HEK293 (cell line): Measurements from ENCODE around the gene CACUL1.

ENCODE experiments used
- CTCF ChIA-PET: fragments of 350-600 bp; formaldehyde crosslinking; extraction: SDS; loops from one replicate; lab custom pipeline; 2021; ENCODE audit warnings: antibody characterized with exemption; lab: Yijun Ruan, JAX
- POLR2A ChIA-PET: fragments of 300-600 bp; formaldehyde crosslinking; extraction: SDS; loops from one replicate; lab custom pipeline; 2020; ENCODE audit warnings: antibody characterized with exemption, inconsistent platforms; lab: Yijun Ruan, JAX
- H3K27ac ChIP-seq: fragments of 200-500 bp; sonication (Bioruptor generic); 2 replicates; pipeline ENCODE4 v1.5.1; 2014; ENCODE audit warnings: low read depth, low read length, control low read depth, inconsistent platforms; ENCODE audit errors: extremely low read depth
- H3K36me3 ChIP-seq, 2 experiments: fragments of 200-500 bp in 1 of 2; sonication (Bioruptor generic) in 1 of 2; 1 replicate in 1 of 2; 2 replicates in 1 of 2; pipeline ENCODE4 v1.5.1; 2014 to 2017; ENCODE audit warnings: inconsistent platforms in 2 of 2, low read length in 2 of 2; ENCODE audit not compliant: control insufficient read depth in 2 of 2, insufficient read depth in 1 of 2
- H3K4me1 ChIP-seq: fragments of 200-500 bp; sonication (Bioruptor generic); 2 replicates; pipeline ENCODE4 v1.5.1; 2014; ENCODE audit warnings: mild to moderate bottlenecking, low read length, inconsistent platforms; ENCODE audit not compliant: control insufficient read depth, insufficient read depth
- H3K4me3 ChIP-seq: 2 replicates; pipeline ENCODE4 v1.5.1; 2011; ENCODE audit warnings: low read depth, mild to moderate bottlenecking, control low read depth, low read length, moderate library complexity
- H3K9me3 ChIP-seq: fragments of 200-500 bp; sonication (Bioruptor generic); 2 replicates; pipeline ENCODE4 v1.5.1; 2014; ENCODE audit warnings: low read depth, low read length, inconsistent platforms; ENCODE audit not compliant: control insufficient read depth, insufficient read depth
- BCL11B ChIP-seq: fragments of 450-650 bp; formaldehyde crosslinking; IDR thresholded peaks from 2 replicates; pipeline ENCODE4 v1.5.1; 2016; ENCODE audit warnings: low read depth, missing biosample characterization, missing genetic modification characterization
- GFI1B ChIP-seq: fragments of 450-650 bp; formaldehyde crosslinking; IDR thresholded peaks from 2 replicates; pipeline ENCODE4 v1.5.1; 2016; ENCODE audit warnings: missing biosample characterization, missing genetic modification characterization
- INSM2 ChIP-seq: fragments of 450-650 bp; formaldehyde crosslinking; IDR thresholded peaks from 2 replicates; pipeline ENCODE4 v1.5.1; 2016; ENCODE audit warnings: missing biosample characterization, missing genetic modification characterization
- KLF9 ChIP-seq: fragments of 450-650 bp; formaldehyde crosslinking; IDR thresholded peaks from 2 replicates; pipeline ENCODE4 v1.5.1; 2016; ENCODE audit warnings: missing biosample characterization, missing genetic modification characterization, low read depth
- REPIN1 ChIP-seq: fragments of 450-650 bp; formaldehyde crosslinking; IDR thresholded peaks from 2 replicates; pipeline ENCODE4 v1.5.1; 2017; ENCODE audit warnings: missing biosample characterization, missing genetic modification characterization, low read depth
- WT1 ChIP-seq: fragments of 450-650 bp; formaldehyde crosslinking; IDR thresholded peaks from 2 replicates; pipeline ENCODE4 v1.5.1; 2016; ENCODE audit warnings: missing biosample characterization, missing genetic modification characterization
- ZBTB1 ChIP-seq: fragments of 450-650 bp; formaldehyde crosslinking; IDR thresholded peaks from 2 replicates; pipeline ENCODE4 v1.5.1; 2016; ENCODE audit warnings: missing biosample characterization, missing genetic modification characterization
- ZFP41 ChIP-seq: fragments of 450-650 bp; formaldehyde crosslinking; IDR thresholded peaks from 2 replicates; pipeline ENCODE4 v1.5.1; 2016; ENCODE audit warnings: missing biosample characterization, missing genetic modification characterization, borderline replicate concordance
- ZNF10 ChIP-seq: fragments of 450-650 bp; formaldehyde crosslinking; IDR thresholded peaks from 2 replicates; pipeline ENCODE4 v1.5.1; 2017; ENCODE audit warnings: missing biosample characterization, missing genetic modification characterization
- ZNF169 ChIP-seq: fragments of 450-650 bp; formaldehyde crosslinking; IDR thresholded peaks from 2 replicates; pipeline ENCODE4 v1.5.1; 2016; ENCODE audit warnings: missing biosample characterization, missing genetic modification characterization
- ZNF175 ChIP-seq: fragments of 450-650 bp; formaldehyde crosslinking; IDR thresholded peaks from 2 replicates; pipeline ENCODE4 v1.5.1; 2016; ENCODE audit warnings: missing biosample characterization, missing genetic modification characterization
- ZNF202 ChIP-seq: fragments of 450-650 bp; formaldehyde crosslinking; IDR thresholded peaks from 2 replicates; pipeline ENCODE4 v1.5.1; 2016; ENCODE audit warnings: missing biosample characterization, missing genetic modification characterization, borderline replicate concordance
- ZNF239 ChIP-seq: fragments of 450-650 bp; formaldehyde crosslinking; IDR thresholded peaks from 2 replicates; pipeline ENCODE4 v1.5.1; 2016; ENCODE audit warnings: missing biosample characterization, missing genetic modification characterization
- ZNF24 ChIP-seq: fragments of 450-650 bp; formaldehyde crosslinking; IDR thresholded peaks from 2 replicates; pipeline ENCODE4 v1.5.1; 2016; ENCODE audit warnings: missing biosample characterization, missing genetic modification characterization
- ZNF274 ChIP-seq, 2 experiments: fragments of 200-500 bp in 1 of 2; fragments of 450-650 bp in 1 of 2; sonication (Bioruptor generic) in 1 of 2; formaldehyde crosslinking in 1 of 2; IDR thresholded peaks; 2 replicates each; pipeline versions ENCODE4 v1.5.1 to v1.6.1; 2014 to 2016; ENCODE audit warnings: borderline replicate concordance in 1 of 2, inconsistent platforms in 1 of 2, low read length in 1 of 2, missing biosample characterization in 1 of 2, missing genetic modification characterization in 1 of 2
- ZNF302 ChIP-seq: fragments of 450-650 bp; formaldehyde crosslinking; IDR thresholded peaks from 2 replicates; pipeline ENCODE4 v1.5.1; 2016; ENCODE audit warnings: missing biosample characterization, missing genetic modification characterization, low read depth
- ZNF335 ChIP-seq: fragments of 450-650 bp; formaldehyde crosslinking; conservative IDR thresholded peaks from 2 replicates; pipeline ENCODE4 v1.5.1; 2016; ENCODE audit warnings: missing biosample characterization, missing genetic modification characterization
- ZNF362 ChIP-seq: fragments of 450-650 bp; formaldehyde crosslinking; IDR thresholded peaks from 2 replicates; pipeline ENCODE4 v1.5.1; 2016; ENCODE audit warnings: missing biosample characterization, missing genetic modification characterization
- ZNF416 ChIP-seq: fragments of 450-650 bp; formaldehyde crosslinking; IDR thresholded peaks from 2 replicates; pipeline ENCODE4 v1.5.1; 2016; ENCODE audit warnings: missing biosample characterization, missing genetic modification characterization
- ZNF423 ChIP-seq: fragments of 450-650 bp; formaldehyde crosslinking; IDR thresholded peaks from 2 replicates; pipeline ENCODE4 v1.5.1; 2016; ENCODE audit warnings: missing biosample characterization, missing genetic modification characterization
- ZNF501 ChIP-seq: fragments of 450-650 bp; formaldehyde crosslinking; IDR thresholded peaks from 2 replicates; pipeline ENCODE4 v1.5.1; 2016; ENCODE audit warnings: missing biosample characterization, missing genetic modification characterization
- ZNF549 ChIP-seq: fragments of 450-650 bp; IDR thresholded peaks from 2 replicates; pipeline ENCODE4 v1.5.1; 2018; ENCODE audit warnings: missing biosample characterization, missing genetic modification characterization, mild to moderate bottlenecking, inconsistent platforms, moderate library complexity
- ZNF596 ChIP-seq: fragments of 450-650 bp; IDR thresholded peaks from 2 replicates; pipeline ENCODE4 v1.5.0; 2018; ENCODE audit warnings: missing biosample characterization, mild to moderate bottlenecking, missing genetic modification characterization, moderate library complexity
- ZNF654 ChIP-seq: fragments of 450-650 bp; formaldehyde crosslinking; IDR thresholded peaks from 2 replicates; pipeline ENCODE4 v1.5.1; 2016; ENCODE audit warnings: low read depth, missing biosample characterization, missing genetic modification characterization
- ZNF664 ChIP-seq: fragments of 450-650 bp; formaldehyde crosslinking; IDR thresholded peaks from 2 replicates; pipeline ENCODE4 v1.5.1; 2016; ENCODE audit warnings: missing biosample characterization, missing genetic modification characterization
- ZNF776 ChIP-seq: fragments of 450-650 bp; formaldehyde crosslinking; IDR thresholded peaks from 2 replicates; pipeline ENCODE4 v1.5.0; 2017; ENCODE audit warnings: missing biosample characterization, missing genetic modification characterization, borderline replicate concordance
- ZNF837 ChIP-seq: fragments of 450-650 bp; formaldehyde crosslinking; IDR thresholded peaks from 2 replicates; pipeline ENCODE4 v1.5.1; 2016; ENCODE audit warnings: missing biosample characterization, missing genetic modification characterization
- ZSCAN23 ChIP-seq: fragments of 450-650 bp; formaldehyde crosslinking; IDR thresholded peaks from 2 replicates; pipeline ENCODE4 v1.5.1; 2016; ENCODE audit warnings: missing biosample characterization, missing genetic modification characterization
- TF ChIP-seq, protein P1 (sequence below): fragments of 450-650 bp; formaldehyde crosslinking; IDR thresholded peaks from 2 replicates; pipeline ENCODE4 v1.5.1; 2016; ENCODE audit warnings: missing biosample characterization, missing genetic modification characterization
- TF ChIP-seq, protein P2 (sequence below): fragments of 450-650 bp; IDR thresholded peaks from 2 replicates; pipeline ENCODE4 v1.5.1; 2018; ENCODE audit warnings: missing biosample characterization, missing genetic modification characterization

The CACUL1 gene

DNA sequence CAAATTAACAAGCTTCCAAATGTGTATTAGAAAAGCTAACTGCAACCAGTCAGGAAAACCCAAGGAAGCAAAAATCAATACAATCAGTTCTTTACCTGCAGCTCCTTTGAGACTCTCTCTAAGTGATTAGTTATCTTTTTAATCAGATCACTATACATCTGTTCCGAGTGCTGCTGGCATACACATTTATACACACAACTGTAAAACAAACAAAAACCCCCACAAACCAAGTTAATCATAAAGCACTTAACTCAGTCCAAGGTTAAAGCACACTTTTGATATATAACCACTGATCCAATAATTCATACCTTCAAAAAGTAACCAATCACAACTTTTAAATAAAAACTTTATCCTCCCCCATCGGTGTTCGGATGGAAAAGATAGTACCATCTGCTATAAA lies 25.6 kb downstream of the CACUL1 start:
- CTCF ChIA-PET = interaction anchor here (0.5 to 1.2 kb wide), 3 partner anchors 8 to 485 kb away, joined by 3 to 5 read pairs (median 5); no protein-coding TSS in a partner anchor
- Histone ChIP-seq H3K4me1 (peaks cover 46% of the 10 kb centered on the region), H3K4me3 (no peak overlapping the region)
- TF ChIP-seq WT1 (tag by site-specific recombination) (0 out of 2 replicates have a peak, but pooled peaks have one; percentile 44), ZBTB1 (tag by site-specific recombination) (no peak)
- TF ChIP-seq, all 188 proteins: peak for 1
- POLR2A ChIA-PET = no interaction called here
- H3K27ac ChIP-seq = no peak overlapping the region
- no peaks in the 10 kb centered on the region for H3K9me3 ChIP-seq
- no peaks in the 10 kb centered on the region; a peak in 1 of 3 replicates for H3K36me3 ChIP-seq

DNA sequence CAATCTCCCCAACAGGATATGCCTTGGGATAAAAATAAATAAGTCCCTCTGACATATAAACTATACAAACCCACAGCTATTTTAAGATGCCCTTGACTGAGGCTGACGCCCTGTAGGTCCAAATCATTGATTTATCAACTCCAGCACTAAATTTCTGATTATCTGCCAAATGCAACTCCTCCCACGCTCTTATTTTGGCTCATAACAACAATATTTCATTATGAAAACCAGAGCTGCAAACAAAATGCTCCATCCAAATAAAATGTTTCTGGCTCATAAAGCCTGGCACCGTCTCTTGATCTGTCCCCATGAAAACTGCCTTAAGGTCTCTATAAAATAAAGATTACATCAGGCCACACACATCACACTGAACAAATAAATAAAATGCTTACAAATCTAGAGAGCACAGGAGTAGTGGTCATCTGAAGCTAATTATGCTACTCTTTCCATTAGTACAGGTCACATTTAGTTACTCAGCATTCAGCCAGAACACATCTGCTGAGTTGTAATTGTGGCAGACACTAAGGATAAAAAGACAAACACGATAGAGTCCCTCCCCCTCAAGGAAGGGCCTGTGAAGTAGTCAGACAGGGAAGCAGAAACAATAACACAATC lies 28.8 kb downstream of the CACUL1 start:
- ChIA-PET POLR2A (interaction anchor here (1.1 kb wide), 1 partner anchor 28 kb away, joined by 3 read pairs; no protein-coding TSS in a partner anchor), CTCF (interaction anchor here (1.5 to 2.1 kb wide), 2 partner anchors 157 to 158 kb away, joined by 7 to 17 read pairs; no protein-coding TSS in a partner anchor)
- Histone ChIP-seq H3K27ac (no peak overlapping the region), H3K4me3 (no peak overlapping the region), H3K4me1 (peaks cover 29% of the 10 kb centered on the region), H3K36me3 (no peaks in the 10 kb centered on the region; a peak in 1 of 3 replicates), H3K9me3 (no peaks in the 10 kb centered on the region)
- TF ChIP-seq ZNF596 (0 out of 2 replicates have a peak, but pooled peaks have one; percentile 11), GFI1B (0 out of 2 replicates have a peak, but pooled peaks have one; percentile 16), ZNF501 (tag by site-specific recombination) (no peak), ZNF416 (tag by site-specific recombination) (no peak), ZNF239 (tag by site-specific recombination) (no peak), INSM2 (tag by site-specific recombination) (peak; percentile 58), ZNF24 (tag by site-specific recombination) (no peak), ZNF362 (tag by site-specific recombination) (no peak), ZNF664 (tag by site-specific recombination) (no peak), ZNF423 (tag by site-specific recombination) (no peak), ZNF175 (tag by site-specific recombination) (no peak), ZFP41 (tag by site-specific recombination) (no peak), ZNF302 (tag by site-specific recombination) (no peak), ZNF202 (tag by site-specific recombination) (no peak), ZNF274 (IDR thresholded peaks at IDR 0.05; ENCODE audit: low read length) (no peak), ZNF274 (tag by site-specific recombination; IDR thresholded peaks at IDR 0.05; ENCODE audit: borderline replicate concordance) (no peak), KLF9 (tag by site-specific recombination) (0 out of 2 replicates have a peak, but pooled peaks have one; percentile 16), ZNF654 (tag by site-specific recombination) (no peak), ZNF776 (tag by site-specific recombination) (no peak), BCL11B (tag by site-specific recombination) (no peak), REPIN1 (tag by site-specific recombination) (no peak), ZNF169 (tag by site-specific recombination) (no peak), ZNF837 (tag by site-specific recombination) (no peak), ZNF549 (tag by site-specific recombination) (no peak), ZNF335 (no peak), ZSCAN23 (tag by site-specific recombination) (no peak), ZNF10 (no peak)
- TF ChIP-seq, protein P1, sequence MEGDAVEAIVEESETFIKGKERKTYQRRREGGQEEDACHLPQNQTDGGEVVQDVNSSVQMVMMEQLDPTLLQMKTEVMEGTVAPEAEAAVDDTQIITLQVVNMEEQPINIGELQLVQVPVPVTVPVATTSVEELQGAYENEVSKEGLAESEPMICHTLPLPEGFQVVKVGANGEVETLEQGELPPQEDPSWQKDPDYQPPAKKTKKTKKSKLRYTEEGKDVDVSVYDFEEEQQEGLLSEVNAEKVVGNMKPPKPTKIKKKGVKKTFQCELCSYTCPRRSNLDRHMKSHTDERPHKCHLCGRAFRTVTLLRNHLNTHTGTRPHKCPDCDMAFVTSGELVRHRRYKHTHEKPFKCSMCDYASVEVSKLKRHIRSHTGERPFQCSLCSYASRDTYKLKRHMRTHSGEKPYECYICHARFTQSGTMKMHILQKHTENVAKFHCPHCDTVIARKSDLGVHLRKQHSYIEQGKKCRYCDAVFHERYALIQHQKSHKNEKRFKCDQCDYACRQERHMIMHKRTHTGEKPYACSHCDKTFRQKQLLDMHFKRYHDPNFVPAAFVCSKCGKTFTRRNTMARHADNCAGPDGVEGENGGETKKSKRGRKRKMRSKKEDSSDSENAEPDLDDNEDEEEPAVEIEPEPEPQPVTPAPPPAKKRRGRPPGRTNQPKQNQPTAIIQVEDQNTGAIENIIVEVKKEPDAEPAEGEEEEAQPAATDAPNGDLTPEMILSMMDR (tag by site-specific recombination) = no peak
- TF ChIP-seq, protein P2, sequence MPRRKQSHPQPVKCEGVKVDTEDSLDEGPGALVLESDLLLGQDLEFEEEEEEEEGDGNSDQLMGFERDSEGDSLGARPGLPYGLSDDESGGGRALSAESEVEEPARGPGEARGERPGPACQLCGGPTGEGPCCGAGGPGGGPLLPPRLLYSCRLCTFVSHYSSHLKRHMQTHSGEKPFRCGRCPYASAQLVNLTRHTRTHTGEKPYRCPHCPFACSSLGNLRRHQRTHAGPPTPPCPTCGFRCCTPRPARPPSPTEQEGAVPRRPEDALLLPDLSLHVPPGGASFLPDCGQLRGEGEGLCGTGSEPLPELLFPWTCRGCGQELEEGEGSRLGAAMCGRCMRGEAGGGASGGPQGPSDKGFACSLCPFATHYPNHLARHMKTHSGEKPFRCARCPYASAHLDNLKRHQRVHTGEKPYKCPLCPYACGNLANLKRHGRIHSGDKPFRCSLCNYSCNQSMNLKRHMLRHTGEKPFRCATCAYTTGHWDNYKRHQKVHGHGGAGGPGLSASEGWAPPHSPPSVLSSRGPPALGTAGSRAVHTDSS (tag by site-specific recombination) = no peak
